HEK293 (cell line): ENCODE measurements around the gene XIRP2.

Experiments
- CTCF ChIA-PET: fragments of 350-600 bp; formaldehyde crosslinking; extraction: SDS; loops from one replicate; lab custom pipeline; 2021; ENCODE audit warnings: antibody characterized with exemption; lab: Yijun Ruan, JAX
- POLR2A ChIA-PET: fragments of 300-600 bp; formaldehyde crosslinking; extraction: SDS; loops from one replicate; lab custom pipeline; 2020; ENCODE audit warnings: antibody characterized with exemption, inconsistent platforms; lab: Yijun Ruan, JAX
- H3K27ac ChIP-seq: fragments of 200-500 bp; sonication (Bioruptor generic); 2 replicates; pipeline ENCODE4 v1.5.1; 2014; ENCODE audit warnings: low read depth, low read length, control low read depth, inconsistent platforms; ENCODE audit errors: extremely low read depth
- H3K36me3 ChIP-seq, 2 experiments: fragments of 200-500 bp in 1 of 2; sonication (Bioruptor generic) in 1 of 2; 1 replicate in 1 of 2; 2 replicates in 1 of 2; pipeline ENCODE4 v1.5.1; 2014 to 2017; ENCODE audit warnings: inconsistent platforms in 2 of 2, low read length in 2 of 2; ENCODE audit not compliant: control insufficient read depth in 2 of 2, insufficient read depth in 1 of 2
- H3K4me1 ChIP-seq: fragments of 200-500 bp; sonication (Bioruptor generic); 2 replicates; pipeline ENCODE4 v1.5.1; 2014; ENCODE audit warnings: mild to moderate bottlenecking, low read length, inconsistent platforms; ENCODE audit not compliant: control insufficient read depth, insufficient read depth
- H3K4me3 ChIP-seq: 2 replicates; pipeline ENCODE4 v1.5.1; 2011; ENCODE audit warnings: low read depth, mild to moderate bottlenecking, control low read depth, low read length, moderate library complexity
- H3K9me3 ChIP-seq: fragments of 200-500 bp; sonication (Bioruptor generic); 2 replicates; pipeline ENCODE4 v1.5.1; 2014; ENCODE audit warnings: low read depth, low read length, inconsistent platforms; ENCODE audit not compliant: control insufficient read depth, insufficient read depth
- GFI1B ChIP-seq: fragments of 450-650 bp; formaldehyde crosslinking; IDR thresholded peaks from 2 replicates; pipeline ENCODE4 v1.5.1; 2016; ENCODE audit warnings: missing biosample characterization, missing genetic modification characterization
- MEIS1 ChIP-seq: sonication (generic); formaldehyde crosslinking; IDR thresholded peaks from 2 replicates; pipeline ENCODE4 v1.8.1; 2022; ENCODE audit warnings: missing genetic modification reagents, mild to moderate bottlenecking, borderline replicate concordance
- PRDM1 ChIP-seq: fragments of 450-650 bp; formaldehyde crosslinking; IDR thresholded peaks from 2 replicates; pipeline ENCODE4; 2016; ENCODE audit warnings: missing biosample characterization, missing genetic modification characterization
- SALL2 ChIP-seq: fragments of 450-650 bp; formaldehyde crosslinking; IDR thresholded peaks from 2 replicates; pipeline ENCODE4 v1.5.0; 2017; ENCODE audit warnings: missing biosample characterization, mild to moderate bottlenecking, missing genetic modification characterization, borderline replicate concordance
- SETDB1 ChIP-seq: IDR thresholded peaks from one replicate; pipeline ENCODE4 v1.6.1; 2017; ENCODE audit warnings: mild to moderate bottlenecking, low read length, moderate library complexity, mixed read lengths; ENCODE audit not compliant: insufficient read length
- WT1 ChIP-seq: fragments of 450-650 bp; formaldehyde crosslinking; IDR thresholded peaks from 2 replicates; pipeline ENCODE4 v1.5.1; 2016; ENCODE audit warnings: missing biosample characterization, missing genetic modification characterization
- ZBTB20 ChIP-seq: fragments of 450-650 bp; formaldehyde crosslinking; IDR thresholded peaks from 2 replicates; pipeline ENCODE4 v1.5.1; 2016; ENCODE audit warnings: missing biosample characterization, missing genetic modification characterization
- ZNF132 ChIP-seq: fragments of 450-650 bp; formaldehyde crosslinking; IDR thresholded peaks from 2 replicates; pipeline ENCODE4 v1.5.1; 2017; ENCODE audit warnings: missing biosample characterization, missing genetic modification characterization, borderline replicate concordance
- ZNF16 ChIP-seq: fragments of 450-650 bp; formaldehyde crosslinking; IDR thresholded peaks from 2 replicates; pipeline ENCODE4 v1.5.1; 2016; ENCODE audit warnings: low read depth, missing biosample characterization, missing genetic modification characterization
- ZNF169 ChIP-seq: fragments of 450-650 bp; formaldehyde crosslinking; IDR thresholded peaks from 2 replicates; pipeline ENCODE4 v1.5.1; 2016; ENCODE audit warnings: missing biosample characterization, missing genetic modification characterization
- ZNF19 ChIP-seq: fragments of 450-650 bp; formaldehyde crosslinking; IDR thresholded peaks from 2 replicates; pipeline ENCODE4; 2016; ENCODE audit warnings: missing biosample characterization, missing genetic modification characterization, low read depth
- ZNF302 ChIP-seq: fragments of 450-650 bp; formaldehyde crosslinking; IDR thresholded peaks from 2 replicates; pipeline ENCODE4 v1.5.1; 2016; ENCODE audit warnings: missing biosample characterization, missing genetic modification characterization, low read depth
- ZNF341 ChIP-seq: fragments of 450-650 bp; formaldehyde crosslinking; IDR thresholded peaks from 2 replicates; pipeline ENCODE4; 2016; ENCODE audit warnings: low read depth, missing biosample characterization, missing genetic modification characterization
- ZNF391 ChIP-seq: fragments of 450-650 bp; formaldehyde crosslinking; IDR thresholded peaks from 2 replicates; pipeline ENCODE4 v1.5.1; 2016; ENCODE audit warnings: low read depth, missing biosample characterization, missing genetic modification characterization, borderline replicate concordance
- ZNF48 ChIP-seq: fragments of 450-650 bp; formaldehyde crosslinking; IDR thresholded peaks from 2 replicates; pipeline ENCODE4 v1.5.1; 2016; ENCODE audit warnings: missing biosample characterization, missing genetic modification characterization
- ZNF529 ChIP-seq: fragments of 450-650 bp; formaldehyde crosslinking; IDR thresholded peaks from 2 replicates; pipeline ENCODE4 v1.5.1; 2017; ENCODE audit warnings: missing genetic modification characterization, missing biosample characterization; ENCODE audit not compliant: insufficient replicate concordance
- ZNF596 ChIP-seq: fragments of 450-650 bp; IDR thresholded peaks from 2 replicates; pipeline ENCODE4 v1.5.0; 2018; ENCODE audit warnings: missing biosample characterization, mild to moderate bottlenecking, missing genetic modification characterization, moderate library complexity
- ZNF830 ChIP-seq: fragments of 450-650 bp; IDR thresholded peaks from 2 replicates; pipeline ENCODE4 v1.5.0; 2018; ENCODE audit warnings: missing biosample characterization, missing genetic modification characterization, low read depth, mild to moderate bottlenecking, moderate library complexity
- ZXDB ChIP-seq: fragments of 450-650 bp; formaldehyde crosslinking; IDR thresholded peaks from 2 replicates; pipeline ENCODE4 v1.5.1; 2016; ENCODE audit warnings: missing biosample characterization, missing genetic modification characterization
- TF ChIP-seq, protein P1 (sequence below): fragments of 450-650 bp; formaldehyde crosslinking; IDR thresholded peaks from 2 replicates; pipeline ENCODE4 v1.5.1; 2016; ENCODE audit warnings: missing biosample characterization, missing genetic modification characterization, borderline replicate concordance
- TF ChIP-seq, protein P2 (sequence below): fragments of 450-650 bp; formaldehyde crosslinking; IDR thresholded peaks from 2 replicates; pipeline ENCODE4 v1.5.1; 2016; ENCODE audit warnings: missing biosample characterization, missing genetic modification characterization
- TF ChIP-seq, protein P3 (sequence below): fragments of 450-650 bp; formaldehyde crosslinking; IDR thresholded peaks from 2 replicates; pipeline ENCODE4 v1.5.1; 2016; ENCODE audit warnings: missing biosample characterization, missing genetic modification characterization
- TF ChIP-seq, protein P4 (sequence below): fragments of 450-650 bp; formaldehyde crosslinking; conservative IDR thresholded peaks from 2 replicates; pipeline ENCODE4 v1.5.1; 2016; ENCODE audit warnings: low read depth, missing biosample characterization, missing genetic modification characterization

Gene XIRP2

DNA sequence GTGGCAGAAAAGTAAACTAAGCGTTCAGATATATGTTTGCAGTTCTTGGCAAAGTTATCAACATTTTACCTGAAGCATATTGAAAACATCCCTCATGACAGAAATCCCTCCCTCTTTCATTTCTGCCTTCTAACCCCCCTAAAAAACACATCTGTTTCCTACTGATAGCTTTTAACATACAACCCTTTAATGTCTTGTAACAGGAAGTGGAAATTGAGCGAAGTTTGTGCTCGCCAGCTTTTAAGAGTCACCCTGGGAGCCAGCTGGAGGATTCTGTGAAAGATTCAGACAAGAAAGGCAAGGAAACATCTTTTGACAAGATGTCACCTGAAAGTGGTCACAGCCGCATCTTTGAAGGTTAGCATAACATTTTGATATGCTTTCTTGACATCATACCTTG is 247.4 kb downstream of the XIRP2 start:
- ChIA-PET CTCF (no interaction called here), POLR2A (no interaction called here)
- Histone ChIP-seq H3K27ac (no peak overlapping the region), H3K9me3 (no peaks in the 10 kb centered on the region), H3K36me3 (no peaks in the 10 kb centered on the region), H3K4me3 (no peak overlapping the region), H3K4me1 (peaks cover 13% of the 10 kb centered on the region)
- TF ChIP-seq, protein P1, sequence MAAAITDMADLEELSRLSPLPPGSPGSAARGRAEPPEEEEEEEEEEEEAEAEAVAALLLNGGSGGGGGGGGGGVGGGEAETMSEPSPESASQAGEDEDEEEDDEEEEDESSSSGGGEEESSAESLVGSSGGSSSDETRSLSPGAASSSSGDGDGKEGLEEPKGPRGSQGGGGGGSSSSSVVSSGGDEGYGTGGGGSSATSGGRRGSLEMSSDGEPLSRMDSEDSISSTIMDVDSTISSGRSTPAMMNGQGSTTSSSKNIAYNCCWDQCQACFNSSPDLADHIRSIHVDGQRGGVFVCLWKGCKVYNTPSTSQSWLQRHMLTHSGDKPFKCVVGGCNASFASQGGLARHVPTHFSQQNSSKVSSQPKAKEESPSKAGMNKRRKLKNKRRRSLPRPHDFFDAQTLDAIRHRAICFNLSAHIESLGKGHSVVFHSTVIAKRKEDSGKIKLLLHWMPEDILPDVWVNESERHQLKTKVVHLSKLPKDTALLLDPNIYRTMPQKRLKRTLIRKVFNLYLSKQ (tag by site-specific recombination) = no peak
- TF ChIP-seq ZNF341 (tag by site-specific recombination) (no peak), ZNF19 (tag by site-specific recombination) (no peak), SETDB1 (no peak), ZNF16 (tag by site-specific recombination) (no peak)

DNA sequence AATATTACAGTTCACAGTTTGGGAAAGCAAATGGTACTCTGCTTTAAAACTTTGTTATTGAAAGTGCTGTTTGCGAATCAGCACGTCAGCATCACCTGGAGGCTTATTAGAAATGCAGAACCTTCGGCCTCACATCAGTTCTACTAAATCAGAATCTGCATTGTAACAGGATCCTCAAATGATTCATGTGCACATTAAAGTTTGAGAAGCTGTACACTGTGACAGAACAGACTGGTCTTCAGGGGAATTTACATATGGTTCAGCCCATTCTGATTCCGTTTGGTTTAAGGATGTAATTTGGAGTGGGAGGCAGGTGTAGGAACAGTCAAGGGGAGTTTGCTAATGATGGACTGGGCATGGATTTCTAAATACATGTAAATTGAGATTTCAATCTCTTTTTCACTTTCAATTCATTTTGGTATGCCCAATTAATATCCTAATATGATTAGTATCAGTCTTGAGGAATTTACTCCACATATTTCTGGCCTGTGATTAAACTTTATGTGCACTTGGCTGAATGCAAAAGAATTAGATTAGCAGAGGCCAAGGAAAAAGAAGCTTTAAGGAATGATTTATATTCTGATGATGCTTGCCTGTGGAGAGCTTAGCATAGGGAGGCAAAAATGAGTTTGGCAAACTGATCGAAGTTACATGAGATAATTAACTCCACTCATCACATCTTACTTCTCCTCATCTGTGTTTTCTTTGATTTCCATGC is 248.8 kb downstream of the XIRP2 start:
- peaks cover 13% of the 10 kb centered on the region for H3K4me1 ChIP-seq
- H3K4me3 ChIP-seq = no peak overlapping the region
- POLR2A ChIA-PET = no interaction called here
- H3K9me3 ChIP-seq = no peaks in the 10 kb centered on the region
- no peaks in the 10 kb centered on the region for H3K36me3 ChIP-seq
- CTCF ChIA-PET = no interaction called here
- no peak overlapping the region for H3K27ac ChIP-seq
- TF ChIP-seq ZNF391 = no peak
- TF ChIP-seq, protein P2, sequence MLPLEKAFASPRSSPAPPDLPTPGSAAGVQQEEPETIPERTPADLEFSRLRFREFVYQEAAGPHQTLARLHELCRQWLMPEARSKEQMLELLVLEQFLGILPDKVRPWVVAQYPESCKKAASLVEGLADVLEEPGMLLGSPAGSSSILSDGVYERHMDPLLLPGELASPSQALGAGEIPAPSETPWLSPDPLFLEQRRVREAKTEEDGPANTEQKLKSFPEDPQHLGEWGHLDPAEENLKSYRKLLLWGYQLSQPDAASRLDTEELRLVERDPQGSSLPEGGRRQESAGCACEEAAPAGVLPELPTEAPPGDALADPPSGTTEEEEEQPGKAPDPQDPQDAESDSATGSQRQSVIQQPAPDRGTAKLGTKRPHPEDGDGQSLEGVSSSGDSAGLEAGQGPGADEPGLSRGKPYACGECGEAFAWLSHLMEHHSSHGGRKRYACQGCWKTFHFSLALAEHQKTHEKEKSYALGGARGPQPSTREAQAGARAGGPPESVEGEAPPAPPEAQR (tag by site-specific recombination) = no peak
- no peak for TF ChIP-seq ZXDB (tag by site-specific recombination)
- no peak for TF ChIP-seq ZNF529 (tag by site-specific recombination)
- TF ChIP-seq ZNF596 = no peak

DNA sequence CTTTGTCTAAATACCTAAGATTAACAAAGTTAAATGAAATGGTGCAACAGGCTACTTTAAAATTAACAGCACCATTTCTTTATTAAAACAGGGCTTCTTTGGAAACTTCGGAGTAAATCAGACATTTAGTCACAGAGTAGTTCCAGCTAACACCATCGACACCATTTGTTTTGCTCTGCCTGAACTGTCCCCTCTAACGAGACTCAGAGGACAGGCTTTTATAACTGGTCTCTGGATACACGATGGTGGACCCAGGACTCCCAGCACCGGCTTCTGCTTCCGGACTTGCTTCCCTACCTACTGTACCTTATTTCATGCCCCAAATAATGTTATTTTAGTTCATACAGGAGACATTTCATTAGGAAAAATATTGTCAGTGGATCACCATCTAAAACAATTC is 252.1 kb downstream of the XIRP2 start:
- ChIA-PET POLR2A (no interaction called here), CTCF (interaction anchor here (0.6 kb wide), 1 partner anchor 9 kb away, joined by 3 read pairs; no protein-coding TSS in a partner anchor)
- no peak overlapping the region for H3K27ac ChIP-seq

More for the DNA sequence above, 252.1 kb downstream of the XIRP2 start:
- H3K4me3 ChIP-seq = no peak overlapping the region
- TF ChIP-seq WT1 (tag by site-specific recombination) = no peak
- TF ChIP-seq ZNF302 (tag by site-specific recombination) = no peak
- TF ChIP-seq MEIS1 (CRISPR knock-in tag) = no peak
- TF ChIP-seq, protein P3, sequence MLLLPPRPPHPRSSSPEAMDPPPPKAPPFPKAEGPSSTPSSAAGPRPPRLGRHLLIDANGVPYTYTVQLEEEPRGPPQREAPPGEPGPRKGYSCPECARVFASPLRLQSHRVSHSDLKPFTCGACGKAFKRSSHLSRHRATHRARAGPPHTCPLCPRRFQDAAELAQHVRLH (tag by site-specific recombination) = no peak
- TF ChIP-seq ZBTB20 = no peak
- TF ChIP-seq SALL2 = no peak
- no peak for TF ChIP-seq GFI1B
- TF ChIP-seq, protein P4, sequence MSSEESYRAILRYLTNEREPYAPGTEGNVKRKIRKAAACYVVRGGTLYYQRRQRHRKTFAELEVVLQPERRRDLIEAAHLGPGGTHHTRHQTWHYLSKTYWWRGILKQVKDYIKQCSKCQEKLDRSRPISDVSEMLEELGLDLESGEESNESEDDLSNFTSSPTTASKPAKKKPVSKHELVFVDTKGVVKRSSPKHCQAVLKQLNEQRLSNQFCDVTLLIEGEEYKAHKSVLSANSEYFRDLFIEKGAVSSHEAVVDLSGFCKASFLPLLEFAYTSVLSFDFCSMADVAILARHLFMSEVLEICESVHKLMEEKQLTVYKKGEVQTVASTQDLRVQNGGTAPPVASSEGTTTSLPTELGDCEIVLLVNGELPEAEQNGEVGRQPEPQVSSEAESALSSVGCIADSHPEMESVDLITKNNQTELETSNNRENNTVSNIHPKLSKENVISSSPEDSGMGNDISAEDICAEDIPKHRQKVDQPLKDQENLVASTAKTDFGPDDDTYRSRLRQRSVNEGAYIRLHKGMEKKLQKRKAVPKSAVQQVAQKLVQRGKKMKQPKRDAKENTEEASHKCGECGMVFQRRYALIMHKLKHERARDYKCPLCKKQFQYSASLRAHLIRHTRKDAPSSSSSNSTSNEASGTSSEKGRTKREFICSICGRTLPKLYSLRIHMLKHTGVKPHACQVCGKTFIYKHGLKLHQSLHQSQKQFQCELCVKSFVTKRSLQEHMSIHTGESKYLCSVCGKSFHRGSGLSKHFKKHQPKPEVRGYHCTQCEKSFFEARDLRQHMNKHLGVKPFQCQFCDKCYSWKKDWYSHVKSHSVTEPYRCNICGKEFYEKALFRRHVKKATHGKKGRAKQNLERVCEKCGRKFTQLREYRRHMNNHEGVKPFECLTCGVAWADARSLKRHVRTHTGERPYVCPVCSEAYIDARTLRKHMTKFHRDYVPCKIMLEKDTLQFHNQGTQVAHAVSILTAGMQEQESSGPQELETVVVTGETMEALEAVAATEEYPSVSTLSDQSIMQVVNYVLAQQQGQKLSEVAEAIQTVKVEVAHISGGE (tag by site-specific recombination) = no peak
- TF ChIP-seq PRDM1 (tag by site-specific recombination) = no peak
- TF ChIP-seq ZNF16 (tag by site-specific recombination) = no peak
- TF ChIP-seq ZNF830 (tag by site-specific recombination) = no peak
- no peak for TF ChIP-seq ZNF529 (tag by site-specific recombination)
- TF ChIP-seq ZNF48 (tag by site-specific recombination) = no peak
- TF ChIP-seq ZNF132 (tag by site-specific recombination) = no peak
- TF ChIP-seq ZNF169 = no peak
- H3K36me3 ChIP-seq = no peaks in the 10 kb centered on the region
- no peaks in the 10 kb centered on the region for H3K9me3 ChIP-seq
- H3K4me1 ChIP-seq = peaks cover 5% of the 10 kb centered on the region; the same call in 1 of the 2 replicates
